Measurements from ENCODE around the gene TSPAN15.

TSPAN15 gene

DNA sequence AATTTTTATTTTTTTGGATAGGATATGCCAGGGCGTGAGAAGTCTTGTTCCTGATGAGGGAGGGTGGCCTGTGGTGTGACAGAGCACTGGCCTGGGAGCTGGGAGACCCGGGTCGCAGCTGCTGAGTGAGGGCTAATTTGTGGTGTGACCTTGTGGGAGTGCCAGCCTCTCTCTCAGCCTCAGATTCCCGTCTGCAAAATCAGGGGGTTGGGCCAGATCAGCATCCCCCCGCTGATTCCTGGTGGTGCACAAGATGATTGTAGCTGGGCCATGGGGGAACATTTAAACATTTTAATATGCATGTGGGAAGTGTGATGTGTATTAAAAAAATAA lies 14.9 kb downstream of the TSPAN15 start:
- no peak for DNase-seq (ENCODE audit: low read depth)

DNA sequence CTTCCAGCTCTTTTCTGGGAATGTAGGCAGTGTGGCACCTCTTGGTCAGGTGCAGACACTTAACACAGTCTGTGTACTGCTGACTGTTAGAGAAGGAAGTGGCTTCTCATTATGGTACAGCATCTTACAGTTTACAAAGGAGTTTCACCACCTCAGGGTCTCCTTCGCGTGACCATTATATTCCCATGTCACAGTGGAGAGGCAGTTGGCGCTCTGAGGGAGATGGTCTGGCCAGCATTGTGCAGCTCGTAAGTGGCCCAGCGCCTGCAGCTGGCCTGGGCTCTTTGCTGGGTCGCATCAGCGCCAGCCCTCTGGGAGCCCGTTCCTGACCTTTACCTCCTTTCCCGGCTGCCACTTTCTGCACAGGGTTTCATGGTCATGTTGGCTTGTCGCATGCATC lies 15.4 kb downstream of the TSPAN15 start:
- no peak for DNase-seq (ENCODE audit: low read depth)

DNA sequence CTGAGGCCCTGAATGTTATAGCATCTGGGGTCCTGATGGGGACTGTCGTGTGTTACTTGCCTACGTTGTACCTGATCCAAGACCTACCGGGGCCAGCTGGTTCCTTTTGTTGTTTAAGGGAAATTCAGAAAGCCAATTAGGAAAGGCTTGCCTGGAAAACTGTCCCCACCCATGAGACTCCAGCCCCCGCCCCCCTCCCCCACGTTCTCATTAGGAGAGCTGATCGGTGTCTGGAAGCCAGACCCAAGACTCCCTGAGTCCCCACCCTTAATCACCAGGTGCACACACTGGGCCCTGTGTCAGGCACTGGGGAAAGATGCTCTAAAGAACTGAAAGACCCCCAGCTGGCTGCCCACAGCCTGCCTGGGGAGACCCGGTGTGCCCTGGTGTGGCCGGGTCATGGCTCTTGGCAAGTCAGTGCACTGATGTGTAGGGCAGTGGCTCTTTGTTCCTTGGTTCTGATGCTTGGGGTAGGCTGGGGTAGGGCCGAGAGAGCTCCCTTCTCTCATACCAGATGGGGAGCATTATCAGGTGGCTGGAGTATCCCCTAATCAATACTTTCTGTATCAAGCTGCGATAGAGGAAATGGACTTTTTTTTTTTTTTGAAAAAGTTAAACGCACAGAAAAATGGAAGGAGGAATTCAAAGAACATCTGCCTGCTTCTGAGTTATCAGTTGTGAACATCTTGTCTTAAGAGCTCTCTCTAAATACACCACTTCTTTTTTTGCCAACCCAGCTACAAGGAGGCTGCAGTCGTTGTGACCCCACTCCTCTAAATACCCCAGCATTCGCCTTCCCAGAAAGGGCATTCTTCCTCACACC lies 16.9 kb downstream of the TSPAN15 start:
- no peak for DNase-seq (ENCODE audit: low read depth)

DNA sequence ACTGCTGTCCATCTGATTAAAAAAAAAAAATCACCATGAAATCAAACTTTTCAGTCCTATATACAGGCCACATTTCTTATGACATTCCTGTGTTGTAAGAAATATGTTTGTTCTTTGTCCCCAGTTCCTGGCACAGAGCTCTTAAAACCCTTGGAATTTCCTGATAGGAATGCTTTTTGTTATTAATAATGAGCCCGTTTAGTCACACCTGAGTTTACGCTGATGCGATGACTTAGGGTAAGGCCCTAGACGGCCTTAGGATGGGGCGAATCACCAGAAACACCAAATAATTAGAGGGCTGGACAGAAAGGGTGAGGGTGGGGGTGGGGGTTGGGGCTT lies 17.5 kb downstream of the TSPAN15 start:
- no peak for DNase-seq (ENCODE audit: low read depth)

DNA sequence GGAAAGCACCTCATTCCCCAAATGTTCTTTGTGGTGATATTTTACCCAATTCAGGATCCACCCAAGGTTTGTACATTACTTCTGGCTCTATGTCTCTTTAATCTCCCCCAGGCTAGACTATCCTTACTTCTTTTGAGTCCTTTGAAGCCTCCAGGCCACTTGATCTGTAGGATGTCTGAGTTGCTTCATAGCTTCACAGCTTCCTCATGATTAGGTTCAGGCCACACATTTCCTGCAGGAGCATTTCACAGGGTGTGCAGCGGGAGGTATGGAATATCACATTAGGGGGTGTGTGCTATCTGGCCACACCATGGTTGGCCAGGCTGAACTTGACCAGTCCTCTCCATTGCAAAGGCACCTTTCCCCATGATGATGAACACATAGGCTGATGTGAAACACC lies 18.7 kb downstream of the TSPAN15 start:
- no peak for DNase-seq (ENCODE audit: low read depth)

DNA sequence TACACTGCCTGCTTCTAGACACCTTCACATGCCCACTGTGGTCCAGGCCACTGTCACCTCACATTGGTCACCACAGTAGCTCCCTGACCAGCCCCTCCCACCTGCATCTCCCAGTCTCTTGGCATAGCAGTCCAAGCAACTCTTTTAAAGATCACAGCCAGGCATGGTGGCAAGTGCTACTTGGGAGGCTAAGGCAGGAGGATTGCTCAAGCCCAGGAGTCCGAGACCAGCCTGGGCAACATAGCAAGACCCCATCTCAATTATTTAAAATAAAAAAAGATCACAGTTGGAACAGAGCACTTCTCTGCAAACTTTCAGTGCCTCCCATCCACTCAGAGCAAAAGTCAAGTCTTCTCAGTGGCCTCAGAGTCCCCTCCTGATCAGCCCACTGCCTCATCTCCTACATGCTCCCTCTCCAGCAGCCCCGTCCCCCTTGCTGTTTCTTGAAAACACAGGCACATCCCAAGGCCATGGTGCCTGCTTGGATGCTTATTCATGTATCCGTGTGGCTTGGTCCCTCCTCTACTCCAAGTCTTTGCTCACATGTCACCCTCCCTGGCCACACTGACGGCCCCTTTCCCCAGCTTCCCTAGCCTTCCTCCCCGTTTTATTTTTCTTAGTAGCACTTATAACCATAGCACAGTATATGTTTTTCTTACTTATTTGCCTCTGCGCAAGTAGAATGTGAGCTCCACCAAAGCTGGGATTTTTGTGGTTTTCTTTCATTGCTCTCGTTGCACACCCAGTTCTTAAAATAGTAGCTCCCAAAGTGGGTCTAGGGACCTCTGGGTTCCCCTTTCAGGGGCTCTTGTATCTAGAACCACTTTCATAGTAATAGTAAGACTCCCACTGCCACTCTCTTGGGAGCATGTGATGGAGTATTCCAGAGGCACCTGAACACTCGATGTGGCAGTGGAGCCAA lies 19.5 kb downstream of the TSPAN15 start:
- DNase-seq (ENCODE audit: low read depth), result no peak

DNA sequence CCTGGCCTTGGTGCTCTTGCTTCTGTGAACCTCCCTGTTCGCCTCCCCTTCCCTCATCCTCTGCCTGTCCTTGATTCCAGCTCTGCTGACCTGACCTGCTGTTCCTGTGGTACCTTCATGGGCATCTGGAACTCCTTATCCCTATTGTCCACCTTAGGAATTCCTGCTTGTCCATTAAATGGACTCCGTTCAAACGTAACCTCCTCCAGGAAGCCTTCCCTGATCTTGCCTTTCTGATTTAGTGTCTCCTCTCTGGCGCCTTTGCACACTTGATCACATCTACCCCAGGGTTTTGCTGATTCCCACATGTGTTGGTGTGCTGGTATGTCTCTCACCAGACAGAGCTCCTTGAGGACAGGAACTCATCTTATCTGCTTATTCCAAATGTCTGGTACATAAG lies 20.9 kb downstream of the TSPAN15 start:
- DNase-seq (ENCODE audit: low read depth), result no peak

DNA sequence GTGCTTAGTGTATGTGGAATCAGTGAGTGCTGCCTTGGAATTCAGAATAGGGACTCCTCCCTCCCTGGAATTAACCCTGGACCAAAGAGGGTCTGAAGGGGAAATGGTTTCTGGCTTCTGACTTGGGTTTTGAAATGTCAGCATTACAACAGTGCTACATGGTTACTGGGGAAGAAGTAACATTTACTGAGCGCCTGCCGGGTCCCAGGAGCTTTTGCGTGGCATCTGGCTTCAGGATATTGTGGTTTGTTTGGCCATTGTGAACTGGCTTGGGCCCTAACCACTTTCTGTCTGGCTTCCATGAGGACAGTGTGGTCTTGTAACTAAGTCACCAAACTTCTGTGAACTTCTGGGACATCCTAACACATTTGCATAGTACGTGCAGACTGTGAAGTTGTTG lies 21.3 kb downstream of the TSPAN15 start:
- DNase-seq (ENCODE audit: low read depth), result no peak

DNA sequence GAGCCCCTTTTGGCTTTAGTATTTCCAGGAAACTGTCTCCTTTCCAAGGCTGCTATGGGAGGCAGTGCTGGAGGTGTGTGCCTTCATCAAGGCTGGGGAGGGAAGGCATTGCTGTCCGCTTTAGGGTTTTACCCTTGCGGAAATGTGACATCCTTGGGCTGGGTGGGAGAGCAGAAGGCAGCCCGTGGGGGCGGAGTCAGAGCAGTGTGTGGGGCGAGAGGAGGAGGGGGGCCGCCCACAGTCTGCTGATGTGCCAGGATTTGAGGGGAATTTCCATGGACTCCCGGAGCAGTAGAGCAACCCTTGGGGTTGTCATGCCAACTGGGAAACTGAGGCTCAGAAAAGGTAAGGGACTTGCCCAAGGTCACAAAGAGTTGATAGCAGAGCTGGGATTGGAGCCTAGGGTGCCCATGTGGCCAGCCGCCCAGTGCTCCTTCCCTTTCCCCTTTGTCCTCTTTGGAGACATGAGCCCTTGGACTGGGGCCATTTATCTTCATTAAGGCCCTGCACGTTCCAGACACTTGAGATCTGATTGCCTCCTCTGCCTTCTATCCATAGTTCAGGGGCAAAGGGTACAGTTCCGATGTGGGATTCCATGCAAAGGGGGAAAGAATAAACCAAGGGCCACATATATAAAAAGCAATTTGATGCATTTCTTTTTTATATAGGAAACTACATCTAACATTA lies 22.2 kb downstream of the TSPAN15 start:
- no peak for DNase-seq (ENCODE audit: low read depth)

DNA sequence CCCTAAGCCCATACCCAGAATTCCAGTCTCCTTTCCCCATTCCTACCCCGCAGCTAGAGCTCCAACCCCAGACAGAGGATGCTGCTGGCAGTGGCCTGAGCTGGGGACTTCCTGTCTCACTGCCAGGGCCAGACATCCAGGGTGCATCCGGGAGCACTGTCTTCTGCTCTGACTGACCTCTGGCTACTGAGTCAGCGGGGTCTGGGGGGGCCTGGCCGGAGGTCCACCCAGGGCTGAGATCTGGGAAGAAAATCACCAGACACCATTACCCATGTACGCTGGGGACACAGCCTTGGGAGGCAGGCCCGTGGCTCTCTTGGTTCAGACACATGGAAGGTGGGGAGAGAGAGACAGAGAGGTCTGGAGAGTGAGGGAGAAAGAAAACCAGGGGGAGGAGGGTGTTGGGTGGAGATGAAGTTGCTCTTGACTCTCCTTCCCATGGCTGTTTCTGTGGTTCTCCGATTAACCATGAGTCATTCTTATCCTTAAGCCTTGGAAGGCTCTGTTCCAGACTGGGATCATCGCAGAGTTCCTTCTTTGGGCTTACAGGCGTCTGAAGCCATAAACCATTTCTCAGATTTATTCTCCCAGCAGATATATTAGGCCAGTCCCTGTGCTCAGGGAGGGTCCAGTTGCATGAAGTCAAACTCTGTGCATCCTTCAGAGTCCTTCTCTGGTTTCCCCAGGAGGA lies 23.6 kb downstream of the TSPAN15 start:
- peak; percentile 99 for DNase-seq (ENCODE audit: low read depth)

DNA sequence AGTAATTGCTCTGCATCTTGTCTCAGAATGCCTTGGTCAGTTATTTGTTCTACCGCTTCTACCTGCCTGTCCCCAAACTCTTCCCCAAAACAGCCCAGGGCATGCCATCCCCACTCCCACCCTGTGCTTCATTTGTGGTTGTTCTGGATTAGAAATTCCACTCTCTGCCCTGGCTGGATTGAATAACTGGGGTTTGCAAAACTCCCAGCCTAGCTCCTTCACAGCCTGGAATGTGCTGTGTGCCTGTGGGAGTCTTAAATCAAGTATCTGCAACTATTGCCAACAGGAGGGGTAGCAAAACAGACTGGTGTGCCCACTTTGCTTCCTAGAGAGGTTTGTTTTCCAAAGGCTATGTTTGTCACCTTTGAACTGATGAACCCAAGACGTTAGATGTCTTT lies 24.2 kb downstream of the TSPAN15 start:
- DNase-seq (ENCODE audit: low read depth), result peak; percentile 87

DNA sequence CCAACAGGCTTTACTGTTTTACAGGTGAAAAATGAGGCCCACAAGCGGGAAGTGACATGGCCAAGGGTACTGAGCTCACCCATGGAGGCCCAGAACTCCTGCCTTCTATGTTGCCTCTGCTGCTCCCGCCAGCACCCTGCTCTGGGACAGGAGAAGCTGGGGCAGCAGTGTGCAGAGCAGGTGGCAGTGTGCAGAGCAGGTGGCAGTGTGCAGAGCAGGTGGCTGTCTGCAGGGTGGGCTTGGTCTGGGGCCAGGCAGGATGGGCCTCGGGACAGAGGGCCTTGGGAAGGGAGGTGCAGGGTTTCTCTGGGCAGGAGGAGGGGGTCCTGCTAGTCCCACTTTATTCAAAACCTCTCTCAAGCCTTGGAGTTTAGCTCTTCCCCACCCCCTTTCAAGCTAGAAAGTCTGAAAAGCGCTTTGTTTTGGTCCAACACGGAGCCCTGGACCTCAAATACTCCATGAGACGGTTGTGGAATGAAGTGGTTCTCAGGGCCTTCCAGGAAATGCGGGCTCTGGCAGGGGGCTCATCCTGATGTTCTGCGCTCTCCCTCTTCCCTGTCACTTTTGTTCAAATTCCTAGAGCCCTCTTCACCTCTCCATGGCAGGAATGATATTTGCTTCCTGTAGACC lies 26.8 kb downstream of the TSPAN15 start:
- DNase-seq (ENCODE audit: low read depth), result no peak

DNA sequence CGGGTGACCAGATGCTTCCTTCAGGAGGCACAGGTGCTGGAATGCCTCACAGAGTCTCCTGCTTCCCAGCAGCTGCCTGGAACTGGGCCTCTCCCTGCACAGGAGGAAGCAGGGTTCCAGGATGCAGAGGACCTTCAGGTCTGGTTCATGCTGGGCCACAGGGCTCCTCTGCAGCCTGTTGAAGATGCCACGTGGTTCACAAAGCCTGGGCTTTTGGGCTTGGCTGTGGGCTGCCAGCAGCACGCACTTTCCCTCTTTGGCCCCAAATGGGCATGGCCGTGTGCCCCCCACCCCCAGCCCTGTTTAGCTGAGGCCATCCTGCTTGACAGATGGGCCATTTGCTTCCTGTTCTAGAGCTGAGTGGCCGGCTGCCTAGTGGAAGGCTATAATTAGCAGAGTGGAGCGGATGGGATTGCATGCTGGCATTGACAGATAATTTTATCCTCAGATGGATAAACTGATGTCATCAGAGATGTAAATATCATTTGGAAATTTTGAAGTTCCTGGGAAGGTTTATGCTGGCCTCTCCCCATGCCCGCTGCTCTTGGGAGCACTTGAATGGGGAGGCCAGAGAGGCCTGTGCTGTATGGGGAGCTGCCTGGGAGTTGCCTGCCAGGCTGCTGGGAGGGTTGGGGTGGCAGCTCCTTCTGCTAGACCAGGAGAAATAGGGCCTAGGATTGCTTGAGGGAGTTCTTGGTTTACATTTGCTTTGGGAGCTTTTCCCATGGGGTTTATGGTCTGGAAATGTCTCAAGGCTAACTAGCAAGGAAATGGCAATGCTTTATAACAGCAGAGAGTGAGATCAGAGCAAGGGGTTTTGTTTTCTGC lies 28.2 kb downstream of the TSPAN15 start:
- DNase-seq (ENCODE audit: low read depth), result no peak

DNA sequence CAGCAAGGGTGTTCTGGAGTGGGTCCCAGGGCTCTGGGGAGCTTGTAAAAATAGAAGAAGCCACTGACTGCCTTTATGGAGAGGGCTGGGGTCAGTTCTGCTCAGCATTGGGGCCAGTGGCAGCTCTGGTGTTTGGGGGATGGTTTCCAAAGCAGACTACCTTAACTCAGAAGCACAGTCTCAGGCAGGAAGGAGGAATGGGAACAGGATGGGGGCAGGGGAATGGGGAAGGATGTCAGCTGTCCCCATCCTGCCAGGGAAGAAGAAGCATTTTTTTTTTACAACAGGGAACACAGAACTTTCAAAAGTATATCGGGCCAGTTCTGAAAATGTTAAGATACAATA lies 28.8 kb downstream of the TSPAN15 start:
- DNase-seq (ENCODE audit: low read depth), result no peak

DNA sequence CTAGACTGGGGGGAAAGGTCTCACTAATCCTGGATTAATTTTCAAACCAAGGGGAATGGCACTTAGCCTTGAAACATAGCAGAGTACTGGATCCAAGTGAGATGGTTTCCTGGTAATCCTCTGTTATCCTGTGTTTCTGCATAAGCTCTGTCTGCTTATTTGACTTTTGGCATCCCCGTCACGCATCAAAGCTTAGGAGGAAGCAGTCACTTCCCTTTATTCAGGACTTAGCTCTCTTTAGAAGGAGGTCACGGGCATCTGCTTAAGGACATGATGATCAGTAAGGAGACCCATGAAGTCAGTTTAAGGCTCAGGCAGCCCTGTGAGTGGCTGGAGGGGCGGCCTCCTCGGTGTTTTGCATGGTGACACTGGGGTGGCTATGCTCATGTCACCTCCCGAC lies 30.0 kb downstream of the TSPAN15 start:
- DNase-seq (ENCODE audit: low read depth), result peak; percentile 49

DNA sequence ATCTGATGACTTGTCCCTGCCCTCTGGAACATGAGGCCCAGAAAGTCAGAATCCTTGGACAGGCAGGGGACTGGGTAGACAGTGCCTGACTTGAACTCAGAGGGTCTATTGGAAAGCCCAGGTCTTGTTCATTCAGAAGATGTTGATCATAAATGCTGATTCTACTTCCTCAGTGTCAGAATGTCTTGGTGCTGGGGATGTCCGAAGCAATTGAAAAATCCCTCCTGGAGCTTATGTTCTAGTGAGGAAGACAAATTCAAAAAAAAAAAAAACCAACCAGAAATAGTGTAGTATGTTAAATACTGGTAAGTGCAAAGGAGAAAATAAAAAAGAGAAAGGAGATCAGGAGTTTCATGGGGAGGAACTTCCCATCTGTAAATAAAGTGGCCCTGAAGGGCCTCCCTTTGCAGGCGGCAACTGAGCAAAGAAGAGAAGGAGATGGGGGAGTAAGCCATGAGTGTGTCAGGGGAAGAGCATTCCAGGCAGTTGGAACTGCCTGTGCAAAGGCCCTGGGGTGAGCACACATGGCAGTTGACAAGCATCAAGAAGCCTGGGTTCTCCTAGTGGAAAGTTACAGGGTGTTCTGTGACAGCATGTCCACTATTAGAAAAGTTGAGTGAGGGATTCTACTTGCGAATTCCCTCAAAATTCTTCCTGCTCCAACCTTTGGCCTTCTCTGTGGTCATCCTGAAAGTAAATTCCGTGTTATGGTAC lies 30.7 kb downstream of the TSPAN15 start:
- DNase-seq (ENCODE audit: low read depth), result no peak

DNA sequence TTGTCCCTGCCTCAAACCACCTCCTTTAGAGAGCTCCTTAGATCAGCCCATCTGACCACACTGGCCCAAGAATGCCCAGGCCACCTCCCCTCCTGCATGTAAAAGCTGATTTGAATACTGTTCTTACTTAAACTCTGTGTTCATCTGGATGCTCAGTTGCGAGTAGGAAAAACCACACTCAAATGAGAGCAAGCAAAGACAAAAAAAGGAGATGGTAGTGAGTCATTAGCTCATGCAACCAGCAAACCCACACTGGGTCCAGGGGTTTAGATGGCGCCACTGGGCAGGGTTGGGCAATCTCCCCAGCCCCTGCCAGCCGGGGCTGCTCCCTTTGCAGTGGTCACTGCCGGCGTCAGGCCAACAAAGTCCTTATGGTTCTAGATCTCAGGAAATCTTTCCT lies 32.7 kb downstream of the TSPAN15 start:
- DNase-seq (ENCODE audit: low read depth), result peak; percentile 89

DNA sequence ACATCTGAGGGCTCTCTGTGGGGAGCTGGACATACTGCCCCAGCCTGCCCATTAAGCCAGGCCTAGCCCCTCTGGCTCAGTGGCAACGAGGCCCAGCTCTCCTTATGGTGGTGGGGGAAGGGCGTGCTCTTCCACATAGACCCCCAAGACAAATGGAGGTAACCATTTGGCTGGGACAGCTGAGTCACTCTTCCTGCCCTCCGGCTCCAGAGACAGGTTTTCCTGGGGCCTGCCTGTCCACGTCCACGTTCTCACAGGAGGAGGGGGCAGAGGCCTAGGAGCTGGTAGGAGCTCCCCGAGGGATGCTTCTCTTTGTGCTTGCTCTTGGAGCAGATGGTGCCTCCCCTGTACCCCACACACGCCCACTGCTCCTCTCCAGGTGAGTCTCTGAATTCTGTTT lies 33.5 kb downstream of the TSPAN15 start:
- DNase-seq (ENCODE audit: low read depth), result no peak

DNA sequence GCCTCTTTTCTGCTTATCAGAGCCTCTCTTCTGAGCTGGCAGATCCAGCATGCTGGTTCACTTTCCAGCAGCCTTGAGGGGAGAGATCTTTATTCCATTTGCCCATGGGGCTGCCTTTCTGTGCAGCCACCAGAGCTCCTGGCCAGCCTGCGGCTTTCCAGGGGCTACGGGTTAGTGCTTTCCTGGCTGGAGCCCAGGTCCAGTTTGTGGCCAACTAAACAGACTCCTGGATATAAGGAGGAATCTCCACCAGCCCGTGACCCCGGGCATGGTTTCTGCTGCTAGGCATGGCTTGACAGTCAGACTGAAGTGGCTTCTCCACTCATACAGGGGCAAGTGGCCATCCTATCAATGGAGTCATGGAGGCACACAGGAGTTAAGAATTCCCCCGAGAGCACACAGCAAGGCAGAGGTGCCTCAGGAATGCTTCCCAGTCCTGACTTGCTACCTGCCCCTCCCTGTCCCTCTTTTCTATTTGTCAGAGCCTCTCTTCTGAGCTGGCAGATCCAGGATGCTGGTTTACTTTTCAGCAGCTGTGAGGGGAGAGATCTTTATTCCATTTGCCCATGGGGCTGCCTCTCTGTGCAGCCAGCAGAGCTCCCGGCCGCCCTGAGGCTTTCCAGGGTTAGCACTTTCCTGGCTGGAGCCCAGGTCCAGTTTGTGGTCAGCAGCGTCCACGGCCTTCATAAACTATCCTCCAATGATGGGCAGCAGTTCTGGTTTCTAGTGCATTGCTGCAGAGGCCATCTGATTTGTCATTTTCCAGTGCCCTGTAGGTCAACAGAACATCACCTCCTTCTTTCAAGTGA lies 35.9 kb downstream of the TSPAN15 start:
- DNase-seq (ENCODE audit: low read depth), result peak; percentile 60

Data from amniotic epithelial cell (primary cell).